Caco-2 (cell line): ENCODE data around the gene ADGRB3. TPM values are rescaled to one million over a fixed set of nuclear protein-coding genes. Genes with fewer than 3 reads are reported as not detected.

Experiments
- BruUV-seq: library from RNA; stranded (reverse); fragments of 400-500 nt; replicated peaks from 2 replicates; lab custom pipeline; 2021; lab: Mats Ljungman, UMichigan
- CTCF ChIA-PET: fragments of 300-600 bp; sonication (Branson Sonifier 250); formaldehyde crosslinking; loops from one replicate; lab custom pipeline; 2022; ENCODE audit warnings: antibody characterized with exemption; lab: Charles Lee
- POLR2A ChIA-PET: fragments of 300-600 bp; sonication (Branson Sonifier 250); formaldehyde crosslinking; loops from one replicate; lab custom pipeline; 2022; ENCODE audit warnings: antibody characterized with exemption; lab: Charles Lee
- DNase-seq, 2 experiments: peaks; one replicate each; pipeline versions ENCODE4 v3.0.0 to v3.0.0-alpha.2; 2020 to 2022
- H3K27me3 ChIP-seq: replicated peaks from 2 replicates; pipeline ENCODE4 v1.6.0; 2011; ENCODE audit warnings: low read length; ENCODE audit not compliant: control insufficient read depth, insufficient read depth
- H3K36me3 ChIP-seq: 2 replicates; pipeline ENCODE4 v1.5.1; 2011; ENCODE audit warnings: low read length; ENCODE audit not compliant: control insufficient read depth, insufficient read depth
- H3K4me1 ChIP-seq: fragments of 250-450 bp; sonication (Bioruptor Pico); 2 replicates; pipeline ENCODE4 v1.5.1; 2020; ENCODE audit warnings: mild to moderate bottlenecking
- H3K4me3 ChIP-seq: 2 replicates; pipeline ENCODE4 v1.5.1; 2011; ENCODE audit warnings: low read depth, mild to moderate bottlenecking, control low read depth, low read length
- H3K9me3 ChIP-seq: fragments of 250-450 bp; sonication (Bioruptor Pico); 2 replicates; pipeline ENCODE4 v1.5.1; 2020; ENCODE audit warnings: mild to moderate bottlenecking, moderate library complexity
- H3K27ac Mint-ChIP-seq: one replicate; pipeline ENCODE4 v1.8.0; 2022; ENCODE audit warnings: mixed read lengths; ENCODE audit not compliant: unreplicated experiment
- H3K27me3 Mint-ChIP-seq: one replicate; pipeline ENCODE4 v1.8.0; 2022; ENCODE audit warnings: mixed read lengths; ENCODE audit not compliant: insufficient read depth, unreplicated experiment
- H3K36me3 Mint-ChIP-seq: one replicate; pipeline ENCODE4 v1.8.0; 2022; ENCODE audit warnings: mild to moderate bottlenecking, mixed read lengths; ENCODE audit not compliant: insufficient read depth, unreplicated experiment
- H3K4me1 Mint-ChIP-seq: one replicate; pipeline ENCODE4 v1.8.0; 2022; ENCODE audit warnings: low read depth, mixed read lengths; ENCODE audit not compliant: unreplicated experiment
- H3K4me3 Mint-ChIP-seq: one replicate; pipeline ENCODE4 v1.8.0; 2022; ENCODE audit warnings: mild to moderate bottlenecking, moderate library complexity, mixed read lengths; ENCODE audit not compliant: unreplicated experiment
- H3K9me3 Mint-ChIP-seq: one replicate; pipeline ENCODE4 v1.8.0; 2022; ENCODE audit warnings: mixed read lengths; ENCODE audit not compliant: unreplicated experiment
- CTCF ChIP-seq, 2 experiments: fragments of 200-600 bp in 1 of 2; IDR thresholded peaks; 1 replicate in 1 of 2; 2 replicates in 1 of 2; pipeline versions ENCODE4 v1.5.1 to v1.8.0; 2011 to 2022; ENCODE audit warnings: antibody characterized with exemption in 1 of 2, control low read depth in 1 of 2, inconsistent platforms in 1 of 2, low read depth in 1 of 2, low read length in 1 of 2, mild to moderate bottlenecking in 1 of 2, moderate library complexity in 1 of 2; ENCODE audit not compliant: insufficient read depth in 1 of 2, severe bottlenecking in 1 of 2, unreplicated experiment in 1 of 2
- intact Hi-C: fragments of 100-400 bp; cut with micrococcal nuclease; formaldehyde crosslinking; loops from one replicate; pipeline ENCODE4 v1.10.0; 2022; ENCODE audit not compliant: unreplicated experiment
- total RNA-seq: library from RNA; stranded (reverse); gene quantifications from 2 replicates; pipeline ENCODE4 v1.2.3, GENCODE V29; 2022

ADGRB3 gene
- total RNA-seq, 1 experiment from 2014 or later, result 0.18 TPM

GRCh38 chr6:69308584-69308983 is 673.5 kb downstream of the ADGRB3 start:
- CTCF ChIA-PET, result no interaction called here
- POLR2A ChIA-PET, result no interaction called here
- H3K27me3 Mint-ChIP-seq, result no peaks in the 10 kb centered on the region
- H3K4me3 ChIP-seq, result no peak overlapping the region
- no peak for TF ChIP-seq CTCF (IDR thresholded peaks at IDR 0.05; ENCODE audit: insufficient read depth in 1 of 2, low read depth in 1 of 2, low read length in 1 of 2, severe bottlenecking in 1 of 2, unreplicated experiment in 1 of 2)
- no peaks in the 10 kb centered on the region for H3K4me1 Mint-ChIP-seq
- no peaks in the 10 kb centered on the region for H3K36me3 ChIP-seq
- no TSS peak for BruUV-seq
- H3K4me3 Mint-ChIP-seq, result no peak overlapping the region
- H3K27ac Mint-ChIP-seq, result no peak overlapping the region
- no peaks in the 10 kb centered on the region for H3K9me3 Mint-ChIP-seq
- H3K27me3 ChIP-seq, result no peaks in the 10 kb centered on the region
- intact Hi-C loops, result no loop called here
- no peaks in the 10 kb centered on the region for H3K4me1 ChIP-seq
- H3K36me3 Mint-ChIP-seq, result no peaks in the 10 kb centered on the region
- no peak for DNase-seq
- H3K9me3 ChIP-seq, result no peaks in the 10 kb centered on the region

GRCh38 chr6:69311888-69312287 is 676.8 kb downstream of the ADGRB3 start:
- no peaks in the 10 kb centered on the region for H3K9me3 ChIP-seq
- H3K4me1 Mint-ChIP-seq, result no peaks in the 10 kb centered on the region
- no peak for TF ChIP-seq CTCF (IDR thresholded peaks at IDR 0.05; ENCODE audit: insufficient read depth in 1 of 2, low read depth in 1 of 2, low read length in 1 of 2, severe bottlenecking in 1 of 2, unreplicated experiment in 1 of 2)
- intact Hi-C loops, result no loop called here
- H3K27ac Mint-ChIP-seq, result no peak overlapping the region
- DNase-seq, result no peak
- no peaks in the 10 kb centered on the region for H3K27me3 ChIP-seq
- H3K27me3 Mint-ChIP-seq, result no peaks in the 10 kb centered on the region
- H3K4me3 Mint-ChIP-seq, result no peak overlapping the region
- H3K4me1 ChIP-seq, result no peaks in the 10 kb centered on the region
- BruUV-seq, result no TSS peak
- ChIA-PET CTCF (no interaction called here), POLR2A (no interaction called here)
- no peaks in the 10 kb centered on the region for H3K36me3 ChIP-seq
- no peak overlapping the region for H3K4me3 ChIP-seq
- H3K9me3 Mint-ChIP-seq, result no peaks in the 10 kb centered on the region
- no peaks in the 10 kb centered on the region for H3K36me3 Mint-ChIP-seq

- BruUV-seq, result no TSS peak
- Histone ChIP-seq H3K4me3 (no peak overlapping the region), H3K4me1 (no peaks in the 10 kb centered on the region), H3K36me3 (no peaks in the 10 kb centered on the region), H3K27me3 (no peaks in the 10 kb centered on the region), H3K9me3 (no peaks in the 10 kb centered on the region)
- H3K4me1 Mint-ChIP-seq, result no peaks in the 10 kb centered on the region
- no peak for DNase-seq
- H3K36me3 Mint-ChIP-seq, result no peaks in the 10 kb centered on the region
- no peak overlapping the region for H3K27ac Mint-ChIP-seq
- intact Hi-C loops, result no loop called here
- no peaks in the 10 kb centered on the region for H3K9me3 Mint-ChIP-seq
- no peak overlapping the region for H3K4me3 Mint-ChIP-seq
- CTCF ChIA-PET, result no interaction called here
- no peaks in the 10 kb centered on the region for H3K27me3 Mint-ChIP-seq
- TF ChIP-seq CTCF (IDR thresholded peaks at IDR 0.05; ENCODE audit: insufficient read depth in 1 of 2, low read depth in 1 of 2, low read length in 1 of 2, severe bottlenecking in 1 of 2, unreplicated experiment in 1 of 2), result no peak
- POLR2A ChIA-PET, result no interaction called here
These were observed 678.9 kb downstream of the ADGRB3 start for GRCh38 chr6:69314001-69314400.
